Heart right ventricle (tissue), 16 donors: ENCODE data around the gene GPHN. TPM values are rescaled to one million over a fixed set of nuclear protein-coding genes. Genes with fewer than 3 reads are reported as not detected.

Experiments
- ATAC-seq, 8 donors: fragments of 200-7000 bp; cut with Tn5 transposase; one replicate each; pipeline ENCODE4 v1.9.1; 2020; ENCODE audit warnings: mild to moderate bottlenecking in 8 of 8, moderate library complexity in 8 of 8, moderate number of reproducible peaks in 1 of 8
- DNase-seq, 2 donors: peaks; one replicate each; pipeline ENCODE4 v3.0.0-alpha.2; 2020
- H3K27ac ChIP-seq, 10 donors: fragments of 200-600 bp; sonication (generic) in 2 of 10; one replicate each; pipeline versions ENCODE4 v1.5.0 to v1.8.0; 2020 to 2022; ENCODE audit warnings: mild to moderate bottlenecking in 3 of 10
- H3K27me3 ChIP-seq, 7 donors: fragments of 200-600 bp; one replicate each; pipeline ENCODE4 v1.8.0; 2021 to 2022; ENCODE audit warnings: mild to moderate bottlenecking in 2 of 7
- H3K36me3 ChIP-seq, 9 donors: fragments of 200-600 bp; sonication (generic) in 1 of 9; one replicate each; pipeline versions ENCODE4 v1.5.0 to v1.8.0; 2020 to 2022; ENCODE audit warnings: mild to moderate bottlenecking in 2 of 9
- H3K4me1 ChIP-seq, 9 donors: fragments of 200-600 bp; sonication (generic) in 1 of 9; one replicate each; pipeline versions ENCODE4 v1.5.0 to v1.8.0; 2020 to 2022; ENCODE audit warnings: mild to moderate bottlenecking in 4 of 9
- H3K4me3 ChIP-seq, 10 donors: fragments of 200-600 bp; sonication (generic) in 2 of 10; one replicate each; pipeline versions ENCODE4 v1.5.0 to v1.8.0; 2020 to 2022; ENCODE audit warnings: mild to moderate bottlenecking in 7 of 10, moderate library complexity in 2 of 10
- H3K9me3 ChIP-seq, 11 donors: fragments of 200-600 bp in 10 of 11; sonication (generic) in 2 of 11; one replicate each; pipeline versions ENCODE4 v1.5.0 to v1.8.0; 2013 to 2022; ENCODE audit warnings: mild to moderate bottlenecking in 2 of 11, control low read depth in 1 of 11, moderate library complexity in 1 of 11
- WGBS, 2 donors: extraction: QIAGEN DNeasy Blood & Tissue Kit; methylation state at CpG; one replicate each; pipeline ENCODE4 v1.1.7; 2013; ENCODE audit warnings: inconsistent platforms in 1 of 2; 5-methylcytosine and 5-hydroxymethylcytosine counted together
- intact Hi-C, 10 donors: fragments of 100-400 bp; cut with DNase I; formaldehyde crosslinking; loops; one replicate each; pipeline versions ENCODE4 v1.11.1 to v1.14.2; 2022
- polyA plus RNA-seq, 2 donors: library from polyadenylated mRNA; stranded (reverse); fragments of 200-250 nt; gene quantifications; one replicate each; pipeline ENCODE4 v1.2.3, GENCODE V29; 2013
- total RNA-seq, 10 donors: library from RNA; stranded (reverse); fragmentation: NEBNext Ultra II Directional in 3 of 10; extraction: Animal tissue kit (Norgen Biotek cat#: 25700) in 3 of 10; gene quantifications; one replicate each; pipeline versions ENCODE4 v1.2.1 to v1.2.4, GENCODE V29; 2021 to 2023
- TF ChIP-seq, protein P1 (sequence below), 9 donors: fragments of 200-600 bp; sonication (generic) in 2 of 9; IDR thresholded peaks; one replicate each; pipeline versions ENCODE4 v1.5.0 to v1.8.0; 2021 to 2022; ENCODE audit warnings: antibody characterized with exemption in 9 of 9, mild to moderate bottlenecking in 5 of 9, moderate library complexity in 1 of 9
- donor health status: Arrhythmogenic right ventricular cardiomyopathy.
- donor health status: ischemic (EF 13 %, LVEDD 7.1; RV severe dilation, severe dysfunction).
- donor health status: healthy with polysubstance abuse.
- donor health status: DM: no; HTN: yes; CAD: no.
- donor health status: DM: no; HTN: no; CAD: no.
- donor health status: ischemic (EF 25% LVEDD 6.9; RV normal size, moderate dysfunction).
- donor health status: ischemic (EF 25% LVEDD 5.7; RV mildly dilated, moderate dysfunction).
- donor health status: healthy.
- donor health status: DM: yes; HTN: yes; CAD: no.
- donor health status: Ischemic cardiomyopathy.
- donor health status: ischemic (EF 35%, LVEDD 5.7; RV mildly dilated, moderate dysfunction).
- donor health status: nonischemic (EF 11% LVEDD 7.7; RV severe dilation, severe dysfunction).
- donor health status: DM: yes; HTN: yes; CAD: no.
- donor health status: PGD.
- donor health status: ischemic (EF 29% LVEDD 5.4; RV normal size, mild dysfunction).
- donor health status: nonischemic (EF 23%, LVEDD 6.1; RV moderate dilation, normal function).

Gene GPHN
- total and polyA plus RNA-seq, 12 donors: 12.2 to 48.0 (median 32.2) TPM

DNA sequence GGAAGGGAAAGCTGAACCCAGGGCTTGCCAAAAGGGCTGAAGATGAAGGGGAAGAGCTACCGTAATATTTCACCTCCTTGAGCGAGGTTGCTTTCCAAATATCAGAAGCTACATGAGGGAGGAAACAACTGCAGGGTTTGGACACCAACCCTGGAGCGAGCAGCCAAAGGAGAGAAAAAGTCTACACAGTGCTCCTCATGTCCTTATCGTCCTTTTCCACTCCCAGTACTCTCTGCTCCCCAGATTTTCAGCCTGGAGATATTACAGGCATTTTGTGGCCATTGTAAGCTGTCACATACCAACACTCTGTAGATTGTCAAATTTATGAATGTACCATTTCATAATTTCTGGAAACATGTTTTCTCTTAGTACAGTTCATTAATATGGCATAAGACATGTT, 115.9 kb downstream of the GPHN start:
- Histone ChIP-seq H3K36me3 (no peaks in the 10 kb centered on the region), H3K27ac (peak overlapping the region in 1 of 10 donors; percentile 30), H3K27me3 (no peaks in the 10 kb centered on the region), H3K9me3 (peaks cover 0 to 6% (median 0%) of the 10 kb centered on the region in 11 donors), H3K4me1 (peaks cover 0 to 17% (median 11%) of the 10 kb centered on the region in 9 donors), H3K4me3 (no peak overlapping the region)
- intact Hi-C loops: loop anchor here in 5 of 10 donors (5.0 to 10.0 kb wide), 7 partner anchors 38 to 663 kb away; no protein-coding TSS in a partner anchor
- TF ChIP-seq, protein P1, sequence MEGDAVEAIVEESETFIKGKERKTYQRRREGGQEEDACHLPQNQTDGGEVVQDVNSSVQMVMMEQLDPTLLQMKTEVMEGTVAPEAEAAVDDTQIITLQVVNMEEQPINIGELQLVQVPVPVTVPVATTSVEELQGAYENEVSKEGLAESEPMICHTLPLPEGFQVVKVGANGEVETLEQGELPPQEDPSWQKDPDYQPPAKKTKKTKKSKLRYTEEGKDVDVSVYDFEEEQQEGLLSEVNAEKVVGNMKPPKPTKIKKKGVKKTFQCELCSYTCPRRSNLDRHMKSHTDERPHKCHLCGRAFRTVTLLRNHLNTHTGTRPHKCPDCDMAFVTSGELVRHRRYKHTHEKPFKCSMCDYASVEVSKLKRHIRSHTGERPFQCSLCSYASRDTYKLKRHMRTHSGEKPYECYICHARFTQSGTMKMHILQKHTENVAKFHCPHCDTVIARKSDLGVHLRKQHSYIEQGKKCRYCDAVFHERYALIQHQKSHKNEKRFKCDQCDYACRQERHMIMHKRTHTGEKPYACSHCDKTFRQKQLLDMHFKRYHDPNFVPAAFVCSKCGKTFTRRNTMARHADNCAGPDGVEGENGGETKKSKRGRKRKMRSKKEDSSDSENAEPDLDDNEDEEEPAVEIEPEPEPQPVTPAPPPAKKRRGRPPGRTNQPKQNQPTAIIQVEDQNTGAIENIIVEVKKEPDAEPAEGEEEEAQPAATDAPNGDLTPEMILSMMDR (IDR thresholded peaks at IDR 0.05): no peak
- DNase-seq (no peak), ATAC-seq (peak in 1 of 8 donors; percentile 14)
- WGBS, 2 donors: 71 to 73% methylated on average over 4 of the region's 4 CpGs

DNA sequence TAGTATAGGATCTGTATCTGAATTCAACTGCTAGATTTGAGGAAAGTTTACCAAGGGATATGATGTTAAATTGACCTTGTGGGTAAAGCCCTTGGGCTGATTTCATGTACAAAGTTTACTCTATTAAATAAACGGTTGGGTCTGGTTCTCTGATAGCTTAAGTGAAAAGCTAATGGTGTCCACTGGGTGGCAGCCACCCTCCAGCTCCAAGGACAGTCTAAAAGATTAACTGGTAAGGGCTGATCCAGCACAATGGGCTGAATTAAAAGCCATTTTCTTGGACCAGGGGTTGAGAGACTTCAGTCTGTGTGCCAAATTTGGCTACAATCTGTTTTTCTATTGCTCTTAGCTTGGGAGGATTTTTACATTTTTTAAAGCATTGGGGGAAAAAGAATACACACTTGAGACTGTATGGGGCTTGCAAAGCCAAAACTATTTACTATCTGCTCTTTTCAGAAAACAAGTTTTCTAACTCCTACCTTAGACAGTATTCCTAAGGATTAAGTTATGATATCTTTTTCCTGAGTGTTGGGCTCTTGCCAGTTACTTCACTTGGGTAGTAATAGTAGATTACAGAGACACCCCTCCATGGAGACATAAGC, 116.5 kb downstream of the GPHN start:
- Histone ChIP-seq H3K27ac (peak overlapping the region in 1 of 10 donors; percentile 30), H3K4me1 (peaks cover 0 to 17% (median 11%) of the 10 kb centered on the region in 9 donors), H3K9me3 (peaks cover 0 to 3% (median 0%) of the 10 kb centered on the region in 11 donors), H3K4me3 (no peak overlapping the region), H3K27me3 (no peaks in the 10 kb centered on the region), H3K36me3 (no peaks in the 10 kb centered on the region)
- peak; percentile 77 to 96 (median 88) for ATAC-seq
- peak; percentile 36 to 50 for DNase-seq
- intact Hi-C loops: loop anchor here in 5 of 10 donors (5.0 to 10.0 kb wide), 7 partner anchors 38 to 663 kb away; no protein-coding TSS in a partner anchor
- WGBS, 2 donors: 0 to 2% methylated on average over 1 of the region's 1 CpG
- TF ChIP-seq, protein P1 (IDR thresholded peaks at IDR 0.05): peak; percentile 40 to 82 (median 71)

DNA sequence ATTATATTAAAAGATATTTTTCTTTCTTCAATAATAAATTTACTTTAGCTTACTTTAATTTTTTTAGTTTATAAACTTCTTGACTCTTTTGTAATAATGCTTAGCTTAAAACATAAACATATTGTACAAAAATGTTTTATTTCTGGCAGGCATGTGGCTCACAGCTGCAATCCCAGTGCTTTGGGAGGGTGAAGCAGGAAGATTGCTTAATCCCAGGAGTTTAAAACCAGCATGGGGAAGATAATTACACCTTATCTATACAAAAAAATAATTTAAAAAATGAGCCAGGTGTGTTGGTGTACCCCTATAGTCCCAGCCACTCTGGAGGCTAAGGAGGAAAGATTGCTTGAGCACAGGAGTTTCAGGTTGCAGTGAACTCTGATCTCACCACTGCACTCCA, 120.7 kb downstream of the GPHN start:
- DNase-seq (no peak), ATAC-seq (no peak)
- TF ChIP-seq, protein P1 (IDR thresholded peaks at IDR 0.05): no peak
- H3K36me3 ChIP-seq: no peaks in the 10 kb centered on the region
- no peak overlapping the region for H3K27ac ChIP-seq
- peaks cover 0 to 4% (median 0%) of the 10 kb centered on the region in 11 donors for H3K9me3 ChIP-seq
- peaks cover 0 to 21% (median 11%) of the 10 kb centered on the region in 9 donors for H3K4me1 ChIP-seq
- intact Hi-C loops: loop anchor here in 4 of 10 donors (10.0 kb wide), 4 partner anchors 116 to 656 kb away; no protein-coding TSS in a partner anchor
- no peaks in the 10 kb centered on the region for H3K27me3 ChIP-seq
- H3K4me3 ChIP-seq: no peak overlapping the region

DNA sequence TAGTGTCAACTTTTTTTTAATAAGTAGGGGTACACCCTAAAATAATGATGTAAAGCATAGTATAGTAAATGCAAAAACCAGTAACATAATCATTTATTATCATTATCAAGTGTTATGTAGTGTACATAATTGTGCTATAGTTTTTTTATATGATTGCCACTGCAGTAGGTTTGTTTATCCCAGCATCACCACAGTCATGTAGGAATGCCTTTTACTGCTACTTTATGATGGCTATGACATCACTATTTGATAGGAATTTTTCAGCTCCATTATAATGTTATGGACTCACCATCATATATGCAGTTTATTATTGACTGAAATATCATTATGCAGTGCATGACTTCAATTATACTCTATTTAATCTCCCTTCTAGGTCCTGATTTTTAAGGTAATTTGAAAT, 121.6 kb downstream of the GPHN start:
- no peak for ATAC-seq
- intact Hi-C loops: loop anchor here in 4 of 10 donors (10.0 kb wide), 4 partner anchors 115 to 655 kb away; no protein-coding TSS in a partner anchor
- DNase-seq: no peak
- H3K27me3 ChIP-seq: no peaks in the 10 kb centered on the region
- TF ChIP-seq, protein P1 (IDR thresholded peaks at IDR 0.05): no peak
- peaks cover 0 to 16% (median 3%) of the 10 kb centered on the region in 9 donors for H3K4me1 ChIP-seq
- no peak overlapping the region for H3K4me3 ChIP-seq
- H3K27ac ChIP-seq: no peak overlapping the region
- no peaks in the 10 kb centered on the region for H3K36me3 ChIP-seq
- H3K9me3 ChIP-seq: peaks cover 0 to 9% (median 0%) of the 10 kb centered on the region in 11 donors
